ENCODE data around the gene VGF.
"Not testable (repeated sequence)": the region's sequence is repeated elsewhere in the genome, so short reads cannot be mapped to it uniquely, and the experiment has no call there.

The VGF gene

GRCh38 chr7:101165075-101165957 is at the start of gene VGF:
VGF (minus strand) TSS chr7:101165569; CDS start chr7:101164843, 726 bp downstream.
- peak; percentile 81 to 87 for DNase-seq (ENCODE audit: extremely low read depth in 1 of 2, low read depth in 1 of 2)

DNA sequence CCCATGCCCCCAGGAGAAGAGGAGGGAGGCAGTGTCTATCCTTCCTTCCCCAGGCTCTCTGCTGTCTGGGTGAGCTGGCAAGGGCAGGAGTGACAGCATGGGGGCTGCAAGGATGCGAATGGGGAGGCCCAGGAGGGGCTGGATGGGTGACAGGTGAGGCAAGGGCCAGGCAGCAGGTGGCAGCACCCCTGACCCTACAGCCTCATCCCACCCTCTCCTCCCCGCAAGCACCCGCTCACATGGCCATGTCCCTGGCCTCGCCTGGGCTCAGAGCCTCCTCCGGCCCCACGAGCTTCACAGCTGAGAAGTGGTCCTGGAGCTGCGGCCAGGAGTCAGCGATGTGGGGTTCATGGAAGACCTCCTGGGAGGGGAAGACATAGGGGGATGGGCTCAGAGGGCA is 46.6 kb upstream of the VGF start:
- no peak for DNase-seq (ENCODE audit: extremely low read depth in 1 of 2, low read depth in 1 of 2)

- no peak for DNase-seq (ENCODE audit: extremely low read depth in 1 of 2, low read depth in 1 of 2)
Measured at GRCh38 chr7:101211501-101211900, 46.1 kb upstream of the VGF start.

GRCh38 chr7:101210143-101210542 is 44.8 kb upstream of the VGF start:
- DNase-seq (ENCODE audit: extremely low read depth in 1 of 2, low read depth in 1 of 2), result no peak

GRCh38 chr7:101208794-101209193 is 43.4 kb upstream of the VGF start:
- no peak for DNase-seq (ENCODE audit: extremely low read depth in 1 of 2, low read depth in 1 of 2)

DNA sequence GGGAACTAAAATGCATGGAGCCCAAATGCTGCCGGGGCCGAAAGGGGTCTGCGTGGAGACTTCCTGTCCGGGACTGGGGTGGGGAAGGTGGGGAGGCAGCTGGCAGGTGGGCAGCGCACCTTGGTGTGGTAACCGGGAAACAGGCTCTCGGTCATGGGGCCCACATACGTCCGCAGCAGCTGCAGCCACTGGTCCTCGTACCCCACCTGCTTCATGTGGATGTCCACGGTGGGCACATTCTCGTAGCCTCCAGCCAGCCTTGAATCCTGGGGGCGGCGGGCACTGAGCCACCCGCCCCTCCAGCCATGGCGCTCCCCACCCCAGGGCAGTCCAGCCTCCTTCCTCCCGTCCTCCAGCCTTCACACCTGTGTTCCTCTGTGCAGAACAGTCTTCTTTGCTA is 42.1 kb upstream of the VGF start:
- no peak for DNase-seq (ENCODE audit: extremely low read depth in 1 of 2, low read depth in 1 of 2)

GRCh38 chr7:101206665-101207042 is 41.3 kb upstream of the VGF start:
- no peak for DNase-seq (ENCODE audit: extremely low read depth in 1 of 2, low read depth in 1 of 2)

DNA sequence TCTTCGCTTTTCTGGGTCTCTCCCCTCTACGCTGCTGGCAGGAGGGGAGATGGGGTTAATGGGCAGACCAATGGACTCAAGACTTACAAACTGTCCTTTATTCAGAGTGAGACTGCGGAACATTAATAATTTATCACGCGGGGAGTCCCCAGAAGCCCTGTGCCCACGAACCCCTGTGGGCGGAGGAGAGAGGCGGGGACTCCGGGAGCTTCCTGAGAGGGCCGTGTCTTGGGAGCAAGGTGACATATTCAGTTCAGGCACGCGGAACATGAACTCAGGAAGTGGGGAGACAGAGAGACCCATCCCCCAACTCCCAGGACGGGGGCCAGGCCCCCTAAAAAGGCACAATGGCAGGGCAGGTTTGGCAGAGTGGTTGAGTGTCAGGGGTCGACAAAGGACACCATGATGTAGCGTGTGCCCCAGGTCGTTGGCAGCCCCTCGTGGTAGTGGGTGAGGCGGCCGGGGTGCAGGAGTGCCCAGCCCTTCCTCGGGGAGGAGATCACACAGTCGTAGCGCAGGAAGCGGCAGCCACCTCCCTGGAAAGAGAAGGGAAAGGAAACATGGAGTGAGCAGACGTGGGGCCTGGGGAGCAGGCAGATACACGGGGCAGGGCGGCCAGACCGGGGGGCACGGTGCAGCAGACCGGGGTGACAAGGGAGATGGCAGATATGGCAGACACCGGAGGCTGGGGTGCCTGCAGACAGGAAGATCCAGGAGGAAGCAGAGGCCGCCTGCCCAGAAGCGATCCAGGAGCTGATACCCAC is 40.7 kb upstream of the VGF start:
- no peak for DNase-seq (ENCODE audit: extremely low read depth in 1 of 2, low read depth in 1 of 2)

GRCh38 chr7:101203740-101204738 is 38.7 kb upstream of the VGF start:
- not testable (repeated sequence) for DNase-seq (ENCODE audit: extremely low read depth in 1 of 2, low read depth in 1 of 2)

DNA sequence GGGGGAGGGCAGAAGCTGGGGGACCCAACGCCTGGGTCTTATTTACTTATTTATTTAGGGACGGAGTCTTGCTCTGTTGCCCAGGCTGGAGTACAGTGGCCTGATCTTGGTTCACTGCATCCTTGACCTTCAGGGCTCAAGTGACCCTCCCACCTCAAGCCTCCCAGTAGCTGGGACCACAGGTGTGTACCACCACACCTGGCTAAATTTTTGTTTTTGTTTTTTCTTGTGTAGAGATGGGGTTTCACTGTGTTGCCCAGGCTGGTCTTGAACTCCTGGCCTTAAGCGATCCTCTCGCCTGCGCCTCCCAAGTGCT is 37.2 kb upstream of the VGF start:
- no peak for DNase-seq (ENCODE audit: extremely low read depth in 1 of 2, low read depth in 1 of 2)

DNA sequence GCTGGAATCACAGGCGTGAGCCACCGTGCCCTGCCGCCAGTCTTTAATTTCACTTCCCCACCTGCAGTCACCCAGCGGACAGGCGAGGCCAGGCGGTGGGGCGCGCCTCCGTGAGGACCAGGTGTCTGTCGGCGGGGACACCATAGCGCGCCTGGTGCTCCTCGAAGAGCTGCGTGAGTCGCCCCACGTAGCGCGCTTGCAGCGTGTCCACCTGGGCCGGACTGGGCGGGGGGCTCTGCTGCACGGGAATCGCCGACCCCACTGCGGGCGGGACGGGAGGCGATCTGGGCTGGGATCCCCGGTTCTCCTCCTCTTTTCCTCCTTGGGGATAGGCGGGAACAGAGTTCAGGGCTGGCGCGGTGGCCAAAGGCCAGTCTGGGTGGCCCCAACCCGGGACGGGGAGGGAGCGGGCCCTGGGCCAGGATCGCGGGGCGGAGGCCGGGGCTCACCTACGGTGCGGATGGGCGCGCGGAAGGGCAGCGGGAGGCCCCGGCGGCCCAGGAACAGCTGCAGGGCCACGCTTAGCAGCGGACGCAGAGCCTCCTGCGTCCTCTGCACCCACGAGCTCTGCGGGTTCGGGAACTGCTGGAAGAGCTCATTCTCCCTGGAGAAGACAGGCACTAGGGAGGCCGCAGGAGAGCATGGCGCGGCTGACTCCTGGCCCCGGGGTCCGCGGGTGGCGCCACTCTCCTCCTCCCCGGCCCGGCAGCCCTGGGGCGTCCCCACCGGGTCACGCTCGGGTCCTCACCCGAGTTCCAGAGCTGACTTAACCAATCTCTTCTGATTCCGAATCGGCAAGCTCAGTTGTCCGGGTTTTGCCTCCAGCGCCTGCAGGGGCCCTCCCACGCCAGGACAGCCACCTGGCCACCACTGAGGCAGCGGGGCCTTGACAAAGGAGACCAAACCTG is 36.6 kb upstream of the VGF start:
- no peak for DNase-seq (ENCODE audit: extremely low read depth in 1 of 2, low read depth in 1 of 2)

GRCh38 chr7:101200862-101201599 is 35.7 kb upstream of the VGF start, which contains the start of gene MOGAT3:
MOGAT3 (minus strand) TSS chr7:101201036; CDS start chr7:101200854, 182 bp downstream.
- DNase-seq (ENCODE audit: extremely low read depth in 1 of 2, low read depth in 1 of 2), result no peak

GRCh38 chr7:101200504-101200861 is 35.1 kb upstream of the VGF start:
- no peak for DNase-seq (ENCODE audit: extremely low read depth in 1 of 2, low read depth in 1 of 2)

- DNase-seq (ENCODE audit: extremely low read depth in 1 of 2, low read depth in 1 of 2), result not testable (repeated sequence)
Measured at GRCh38 chr7:101199522-101199921, 34.2 kb upstream of the VGF start.

- DNase-seq (ENCODE audit: extremely low read depth in 1 of 2, low read depth in 1 of 2), result no peak
Measured at GRCh38 chr7:101198476-101198875, 33.1 kb upstream of the VGF start.

- no peak for DNase-seq (ENCODE audit: extremely low read depth in 1 of 2, low read depth in 1 of 2)
Measured at GRCh38 chr7:101197991-101198390, 32.6 kb upstream of the VGF start.

DNA sequence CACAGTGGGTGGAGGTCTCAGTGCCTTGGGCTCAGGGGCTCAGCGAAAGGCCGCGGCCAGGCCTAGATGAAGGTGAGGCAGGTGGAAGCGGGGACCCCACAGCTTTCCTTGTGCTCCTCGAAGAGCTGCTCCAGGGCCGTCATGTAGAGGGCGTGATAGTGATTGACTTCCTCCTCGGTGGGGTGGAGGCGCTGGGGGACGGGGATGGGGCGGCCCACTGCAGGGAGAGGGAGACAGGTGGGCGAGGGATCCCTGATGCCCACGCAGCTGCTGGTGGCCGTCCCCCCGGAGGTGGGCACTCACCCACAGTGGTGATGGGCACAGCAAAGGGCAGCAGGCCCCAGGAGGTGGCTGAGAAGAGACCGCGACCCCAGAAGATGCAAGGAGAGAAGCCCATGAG is 30.5 kb upstream of the VGF start:
- no peak for DNase-seq (ENCODE audit: extremely low read depth in 1 of 2, low read depth in 1 of 2)

- DNase-seq (ENCODE audit: extremely low read depth in 1 of 2, low read depth in 1 of 2), result no peak
Measured at GRCh38 chr7:101189109-101189508, 23.7 kb upstream of the VGF start.

DNA sequence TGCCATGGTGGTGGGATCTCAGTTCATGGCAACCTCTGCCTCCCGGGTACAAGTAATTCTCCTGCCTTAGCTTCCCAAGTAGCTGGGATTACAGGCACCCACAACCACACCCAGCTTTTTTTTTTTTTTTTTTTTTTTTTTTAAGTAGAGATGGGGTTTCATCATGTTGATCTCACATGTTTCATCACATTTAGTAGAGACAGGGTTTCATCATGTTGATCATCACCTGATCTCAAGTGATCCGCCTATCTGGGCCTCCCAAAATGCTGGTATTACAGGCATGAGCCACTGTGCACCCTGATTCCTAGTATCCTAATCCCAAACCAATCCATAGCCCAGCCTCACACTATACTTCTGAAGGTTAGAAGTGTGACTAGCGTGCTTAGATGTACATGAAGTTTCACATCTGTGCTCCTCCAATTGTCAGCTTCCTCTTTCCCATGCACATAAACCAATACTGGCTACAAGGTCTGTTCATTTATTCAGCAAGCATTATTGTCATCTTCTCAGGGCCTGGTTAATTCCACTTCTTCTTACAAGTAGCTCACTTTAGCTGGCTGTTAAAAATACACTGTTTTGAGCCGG is 21.6 kb upstream of the VGF start:
- DNase-seq (ENCODE audit: extremely low read depth in 1 of 2, low read depth in 1 of 2), result no peak
